Measurements from ENCODE around the gene UCP3.

UCP3 gene, protein sequence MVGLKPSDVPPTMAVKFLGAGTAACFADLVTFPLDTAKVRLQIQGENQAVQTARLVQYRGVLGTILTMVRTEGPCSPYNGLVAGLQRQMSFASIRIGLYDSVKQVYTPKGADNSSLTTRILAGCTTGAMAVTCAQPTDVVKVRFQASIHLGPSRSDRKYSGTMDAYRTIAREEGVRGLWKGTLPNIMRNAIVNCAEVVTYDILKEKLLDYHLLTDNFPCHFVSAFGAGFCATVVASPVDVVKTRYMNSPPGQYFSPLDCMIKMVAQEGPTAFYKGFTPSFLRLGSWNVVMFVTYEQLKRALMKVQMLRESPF

GRCh38 chr11:74008373-74009229, at the start of gene UCP3:
UCP3 (minus strand) TSS chr11:74009085; CDS start chr11:74007042, 2,043 bp downstream.
- DNase-seq (ENCODE audit: insufficient read length, low spot score) (no peak), FAIRE-seq (no peak)
- no peak for TF ChIP-seq POLR2A (IDR thresholded peaks at IDR 0.05; ENCODE audit: low read depth, low read length)

- DNase-seq (ENCODE audit: insufficient read length, low spot score) (peak; percentile 38), FAIRE-seq (no peak)
These were observed 48.6 kb upstream of the UCP3 start for GRCh38 chr11:74057249-74058151.

GRCh38 chr11:74055938-74056337, 47.1 kb upstream of the UCP3 start:
- peak; percentile 23 for DNase-seq (ENCODE audit: insufficient read length, low spot score)
- no peak for TF ChIP-seq POLR2A (IDR thresholded peaks at IDR 0.05; ENCODE audit: low read depth, low read length)
- peak; percentile 53 for FAIRE-seq

More at GRCh38 chr11:74057249-74058151, 48.6 kb upstream of the UCP3 start:
- TF ChIP-seq POLR2A (IDR thresholded peaks at IDR 0.05; ENCODE audit: low read depth, low read length) = no peak

DNA sequence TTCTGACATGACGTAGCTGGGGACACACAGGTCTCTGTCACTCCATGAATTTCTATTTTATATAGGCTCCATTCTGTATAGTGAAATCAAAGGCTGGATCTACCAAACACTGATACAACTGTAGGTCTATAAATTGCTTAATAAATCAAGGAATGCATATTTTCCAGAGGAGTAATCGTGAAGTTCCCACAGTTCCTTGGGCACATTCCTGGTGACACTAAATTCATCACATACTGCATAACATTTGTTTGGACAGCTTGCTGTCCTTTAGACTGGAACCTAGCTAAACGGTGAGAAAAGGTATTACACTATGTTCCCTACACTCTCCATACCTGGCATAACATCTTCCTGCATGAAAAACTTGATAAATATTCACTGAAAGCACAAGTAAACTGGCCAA, 41.6 kb upstream of the UCP3 start:
- no peak for TF ChIP-seq POLR2A (IDR thresholded peaks at IDR 0.05; ENCODE audit: low read depth, low read length)
- DNase-seq (ENCODE audit: insufficient read length, low spot score) = no peak
- FAIRE-seq = no peak

DNA sequence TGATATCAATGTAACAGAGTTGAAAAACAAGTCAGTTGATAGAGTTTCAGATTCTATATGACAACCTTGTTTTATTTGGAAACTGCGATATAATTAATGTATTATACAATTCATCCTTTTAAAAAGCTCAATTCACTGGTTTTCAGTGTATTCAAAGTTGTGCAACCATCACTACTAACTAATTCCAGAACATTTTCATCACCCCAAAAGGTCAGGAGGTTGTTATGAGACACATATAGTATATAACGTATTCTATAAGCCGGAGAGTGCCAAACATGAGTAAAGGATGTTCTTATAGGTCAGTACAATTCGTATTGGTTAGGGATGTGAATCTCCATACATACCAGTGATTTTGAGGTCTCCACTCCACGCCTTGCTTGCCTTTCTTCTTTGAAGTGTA, 40.1 kb upstream of the UCP3 start:
- no peak for TF ChIP-seq POLR2A (IDR thresholded peaks at IDR 0.05; ENCODE audit: low read depth, low read length)
- no peak for DNase-seq (ENCODE audit: insufficient read length, low spot score)
- no peak for FAIRE-seq

DNA sequence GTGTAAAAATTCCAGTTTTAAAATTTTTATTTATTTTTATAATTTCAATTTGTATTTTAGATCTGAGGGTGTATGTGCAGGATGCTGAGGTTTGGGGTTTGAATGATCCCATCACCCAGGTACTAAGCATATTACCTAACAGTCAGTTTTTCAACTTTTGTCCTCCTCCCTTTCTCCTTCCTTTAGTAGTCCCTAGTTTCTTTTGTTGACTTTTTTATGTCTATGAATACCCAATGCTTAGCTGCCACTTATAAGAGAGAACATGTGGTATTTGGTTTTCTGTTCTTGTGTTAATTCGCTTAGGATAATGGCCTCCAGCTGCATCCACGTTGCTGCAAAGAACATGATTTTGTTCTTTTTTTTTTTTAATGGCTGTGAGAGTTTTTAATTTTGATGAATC, 35.7 kb upstream of the UCP3 start:
- no peak for DNase-seq (ENCODE audit: insufficient read length, low spot score)
- TF ChIP-seq POLR2A (IDR thresholded peaks at IDR 0.05; ENCODE audit: low read depth, low read length) = no peak
- no peak for FAIRE-seq

- TF ChIP-seq POLR2A (IDR thresholded peaks at IDR 0.05; ENCODE audit: low read depth, low read length) = no peak
- no peak for DNase-seq (ENCODE audit: insufficient read length, low spot score)
- FAIRE-seq = no peak
These were observed 34.6 kb upstream of the UCP3 start for GRCh38 chr11:74043450-74043849.

DNA sequence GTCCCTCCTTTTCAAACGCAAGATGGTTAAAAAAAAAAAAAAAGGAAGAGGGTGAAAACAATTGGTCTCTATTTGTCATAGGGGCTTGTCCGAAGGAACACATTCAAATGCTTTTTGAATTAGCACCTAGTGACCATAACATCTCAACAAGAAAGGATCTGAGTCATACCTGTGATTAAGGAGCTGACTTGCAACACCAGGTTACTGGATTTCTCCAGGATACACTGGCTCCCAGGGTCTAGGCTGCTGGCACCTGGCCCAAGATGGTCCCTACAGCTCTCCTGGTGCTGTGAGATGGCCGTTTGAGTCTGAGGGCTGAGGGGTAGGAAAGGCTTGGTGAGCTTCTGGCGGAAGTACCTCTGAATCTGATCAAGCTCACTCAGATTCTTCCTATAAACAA, 28.4 kb upstream of the UCP3 start:
- DNase-seq (ENCODE audit: insufficient read length, low spot score) = no peak
- TF ChIP-seq POLR2A (IDR thresholded peaks at IDR 0.05; ENCODE audit: low read depth, low read length) = no peak
- FAIRE-seq = no peak

- FAIRE-seq (no peak), DNase-seq (ENCODE audit: insufficient read length, low spot score) (no peak)
- TF ChIP-seq POLR2A (IDR thresholded peaks at IDR 0.05; ENCODE audit: low read depth, low read length) = no peak
These were observed 26.4 kb upstream of the UCP3 start for GRCh38 chr11:74035264-74035663.

GRCh38 chr11:74033046-74033445, 24.2 kb upstream of the UCP3 start:
- TF ChIP-seq POLR2A (IDR thresholded peaks at IDR 0.05; ENCODE audit: low read depth, low read length) = no peak
- DNase-seq (ENCODE audit: insufficient read length, low spot score) (no peak), FAIRE-seq (no peak)

DNA sequence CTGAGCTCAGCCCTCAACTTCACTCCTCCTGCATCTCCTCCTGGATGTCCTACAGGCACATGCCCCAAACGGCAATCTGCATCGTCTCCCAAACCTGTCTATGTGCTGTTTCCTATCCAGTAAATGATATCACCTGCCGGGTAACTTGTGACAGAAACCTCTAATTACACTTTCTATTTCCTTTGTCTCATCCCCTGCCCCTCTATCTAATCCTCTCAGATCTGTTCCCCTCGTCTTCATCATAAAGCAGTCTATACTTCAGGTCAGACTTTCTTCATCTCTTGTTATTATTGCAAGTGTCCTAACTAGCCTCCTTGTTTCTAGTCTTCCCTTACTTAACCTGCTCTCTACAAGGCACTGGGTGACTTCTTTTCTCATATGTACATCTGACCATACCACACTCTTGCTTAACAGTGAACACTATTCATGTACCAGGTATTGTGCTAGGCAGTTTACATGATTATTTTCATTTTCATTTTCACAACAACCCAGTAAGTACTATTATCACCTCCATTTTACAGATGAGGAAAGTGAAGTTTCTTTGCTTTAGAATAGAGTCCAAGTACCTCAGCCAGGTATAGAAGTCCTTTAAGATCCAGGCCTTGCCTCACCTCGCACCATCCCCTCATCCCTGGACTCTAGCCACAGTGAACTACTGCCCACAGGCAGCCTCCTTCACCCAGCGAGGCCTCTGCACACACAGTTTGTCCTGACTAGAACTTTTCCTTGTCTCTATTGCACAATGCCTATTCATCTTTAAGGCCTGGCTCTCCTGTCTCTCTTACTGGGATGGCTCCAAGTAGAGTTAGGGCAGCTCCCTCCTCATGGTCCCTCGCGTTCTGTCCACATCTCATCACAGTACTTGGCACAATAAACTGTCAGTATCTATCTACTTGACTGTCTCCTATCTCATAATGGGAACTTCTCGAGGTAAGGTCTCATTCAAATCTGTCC, 22.1 kb upstream of the UCP3 start:
- FAIRE-seq = no peak
- no peak for DNase-seq (ENCODE audit: insufficient read length, low spot score)
- no peak for TF ChIP-seq POLR2A (IDR thresholded peaks at IDR 0.05; ENCODE audit: low read depth, low read length)

GRCh38 chr11:74025467-74026166, 16.7 kb upstream of the UCP3 start:
- peak; percentile 37 for DNase-seq (ENCODE audit: insufficient read length, low spot score)
- FAIRE-seq = no peak
- no peak for TF ChIP-seq POLR2A (IDR thresholded peaks at IDR 0.05; ENCODE audit: low read depth, low read length)

All from H54 (cell line).